T-cell (primary cell): ENCODE results near the gene FAM120AOS. TPM values are rescaled to one million over a fixed set of nuclear protein-coding genes. Genes with fewer than 3 reads are reported as not detected.
"Not testable (repeated sequence)": the region's sequence is repeated elsewhere in the genome, so short reads cannot be mapped to it uniquely, and the experiment has no call there.

ENCODE experiments used
- ATAC-seq, 4 experiments: fragments of 200-7000 bp in 3 of 4; fragments of 150-1000 bp in 1 of 4; cut with Tn5 transposase; replicated peaks in 1 of 4; 1 replicate in 3 of 4; 2 replicates in 1 of 4; pipeline ENCODE4 v1.10.0; 2021; ENCODE audit warnings: moderate library complexity in 3 of 4, mild to moderate bottlenecking in 2 of 4, moderate number of reproducible peaks in 1 of 4
- CTCF ChIA-PET, 2 donors: fragments of 300-600 bp; sonication (Branson Sonifier 250); formaldehyde crosslinking; loops; one replicate each; lab custom pipeline; 2022; ENCODE audit warnings: antibody characterized with exemption in 2 of 2; lab: Charles Lee
- POLR2A ChIA-PET, 2 donors: fragments of 300-600 bp; sonication (Branson Sonifier 250); formaldehyde crosslinking; loops; one replicate each; lab custom pipeline; 2022; ENCODE audit warnings: antibody characterized with exemption in 2 of 2; lab: Charles Lee
- DNase-seq, 35 experiments: peaks; one replicate each; pipeline versions ENCODE4 v3.0.0 to v3.0.0-alpha.2; 2013 to 2023
- H3K27ac ChIP-seq: one replicate; pipeline ENCODE4 v1.5.1; 2013; ENCODE audit warnings: low read length
- H3K27me3 ChIP-seq, 2 experiments: replicated peaks in 1 of 2; 1 replicate in 1 of 2; 2 replicates in 1 of 2; pipeline versions ENCODE4 v1.6.1 to v1.7.0; 2013; ENCODE audit warnings: low read length in 1 of 2, mixed read lengths in 1 of 2; ENCODE audit not compliant: control insufficient read depth in 2 of 2, insufficient read depth in 2 of 2; ENCODE audit errors: extremely low read depth in 1 of 2
- H3K36me3 ChIP-seq, 2 donors: 1 replicate in 1 of 2; 2 replicates in 1 of 2; pipeline versions ENCODE4 v1.6.1 to v1.7.0; 2013; ENCODE audit warnings: low read length in 1 of 2; ENCODE audit not compliant: control insufficient read depth in 2 of 2, insufficient read depth in 1 of 2; ENCODE audit errors: extremely low read depth in 1 of 2
- H3K4me1 ChIP-seq, 2 experiments: 1 replicate in 1 of 2; 2 replicates in 1 of 2; pipeline versions ENCODE4 v1.6.1 to v1.7.0; 2013; ENCODE audit warnings: low read length in 2 of 2, mixed read lengths in 1 of 2; ENCODE audit not compliant: insufficient read depth in 2 of 2, control insufficient read depth in 1 of 2; ENCODE audit errors: extremely low read depth in 1 of 2
- H3K4me3 ChIP-seq, 2 donors: 1 replicate in 1 of 2; 2 replicates in 1 of 2; pipeline versions ENCODE4 v1.5.1 to v1.7.0; 2013; ENCODE audit warnings: mild to moderate bottlenecking in 2 of 2, low read length in 1 of 2, moderate library complexity in 1 of 2; ENCODE audit not compliant: control insufficient read depth in 1 of 2; ENCODE audit errors: extremely low read depth in 1 of 2
- H3K9me3 ChIP-seq: 2 replicates; pipeline ENCODE4 v1.7.0; 2013
- H3K27ac Mint-ChIP-seq, 2 donors: one replicate each; pipeline ENCODE4 v1.8.0; 2020 to 2021; ENCODE audit warnings: mild to moderate bottlenecking in 2 of 2, mixed read lengths in 2 of 2
- H3K27me3 Mint-ChIP-seq, 2 donors: one replicate each; pipeline ENCODE4 v1.8.0; 2021 to 2022; ENCODE audit warnings: mixed read lengths in 2 of 2
- H3K36me3 Mint-ChIP-seq: one replicate; pipeline ENCODE4 v1.8.0; 2021; ENCODE audit warnings: mixed read lengths
- H3K4me1 Mint-ChIP-seq, 3 donors: one replicate each; pipeline ENCODE4 v1.8.0; 2020 to 2022; ENCODE audit warnings: mixed read lengths in 3 of 3, mild to moderate bottlenecking in 1 of 3
- H3K4me3 Mint-ChIP-seq, 3 donors: one replicate each; pipeline ENCODE4 v1.8.0; 2020 to 2022; ENCODE audit warnings: mild to moderate bottlenecking in 3 of 3, mixed read lengths in 3 of 3, moderate library complexity in 3 of 3
- H3K9me3 Mint-ChIP-seq, 3 donors: one replicate each; pipeline ENCODE4 v1.8.0; 2020 to 2022; ENCODE audit warnings: mixed read lengths in 3 of 3
- WGBS: methylation state at CpG from one replicate; pipeline ENCODE4 v1.1.5; 2013; ENCODE audit warnings: missing lambda C conversion rate; ENCODE audit not compliant: insufficient coverage; 5-methylcytosine and 5-hydroxymethylcytosine counted together
- total RNA-seq, 35 experiments: library from RNA in 6 of 35; stranded (reverse) in 6 of 35; fragments of 120-200 nt in 1 of 35; gene quantifications; one replicate each; pipeline versions ENCODE4 v1.2.1 to v1.2.4 and lab custom pipeline; 2013 to 2026

Gene FAM120AOS
- total RNA-seq, 5 donors from 2014 or later (not counting 1 experiment from before 2014, with no cell fraction given): 35.7 to 44.0 (median 41.4) TPM

DNA sequence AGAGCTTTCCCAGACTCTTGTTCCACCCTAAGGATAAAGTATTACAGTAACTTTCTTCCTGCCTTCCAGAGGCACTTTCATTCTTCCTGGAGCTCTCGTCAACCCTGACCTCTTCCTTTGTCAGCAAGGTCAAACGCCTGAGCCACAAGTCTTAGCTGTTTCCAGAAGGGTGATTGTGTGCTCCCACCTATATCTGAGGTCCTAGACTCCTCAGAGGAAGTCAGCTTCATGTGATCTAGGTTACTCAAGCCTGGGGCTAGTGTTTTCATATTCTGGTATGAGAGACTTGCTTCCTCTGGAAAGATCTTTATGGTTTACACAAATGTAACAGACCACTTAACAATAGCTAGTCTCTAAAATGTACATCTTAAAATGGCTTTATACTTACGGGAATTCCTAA, 7.3 kb downstream of the FAM120AOS start:
- no CpG with 5 or more reads among the region's 3 CpGs for WGBS
- Histone ChIP-seq H3K27ac (no peak overlapping the region), H3K27me3 (no peaks in the 10 kb centered on the region), H3K4me1 (peaks cover 10 to 16% of the 10 kb centered on the region in 2 experiments), H3K36me3 (peaks cover 0 to 30% of the 10 kb centered on the region in 2 donors), H3K9me3 (no peaks in the 10 kb centered on the region), H3K4me3 (no peak overlapping the region)
- Mint-ChIP-seq H3K9me3 (no peaks in the 10 kb centered on the region), H3K27me3 (no peaks in the 10 kb centered on the region), H3K27ac (peak overlapping the region in 1 of 2 donors; percentile 65), H3K36me3 (peaks cover 33% of the 10 kb centered on the region), H3K4me3 (no peak overlapping the region), H3K4me1 (peaks cover 17 to 25% (median 20%) of the 10 kb centered on the region in 3 donors)
- DNase-seq: no peak
- ATAC-seq: no peak
- CTCF ChIA-PET: no interaction called here
- POLR2A ChIA-PET: no interaction called here

GRCh38 chr9:93440896-93441580, 12.3 kb downstream of the FAM120AOS start:
- Histone ChIP-seq H3K4me3 (no peak overlapping the region), H3K36me3 (peaks cover 0 to 5% of the 10 kb centered on the region in 2 donors), H3K9me3 (no peaks in the 10 kb centered on the region), H3K27ac (no peak overlapping the region), H3K4me1 (no peaks in the 10 kb centered on the region), H3K27me3 (no peaks in the 10 kb centered on the region)
- DNase-seq: no peak
- Mint-ChIP-seq H3K27me3 (no peaks in the 10 kb centered on the region), H3K4me3 (no peak overlapping the region), H3K27ac (no peak overlapping the region), H3K4me1 (no peaks in the 10 kb centered on the region), H3K9me3 (no peaks in the 10 kb centered on the region), H3K36me3 (peaks cover 21% of the 10 kb centered on the region)
- WGBS: 100% methylated on average over 3 of the region's 8 CpGs
- no peak for ATAC-seq
- CTCF ChIA-PET: no interaction called here
- POLR2A ChIA-PET: no interaction called here

DNA sequence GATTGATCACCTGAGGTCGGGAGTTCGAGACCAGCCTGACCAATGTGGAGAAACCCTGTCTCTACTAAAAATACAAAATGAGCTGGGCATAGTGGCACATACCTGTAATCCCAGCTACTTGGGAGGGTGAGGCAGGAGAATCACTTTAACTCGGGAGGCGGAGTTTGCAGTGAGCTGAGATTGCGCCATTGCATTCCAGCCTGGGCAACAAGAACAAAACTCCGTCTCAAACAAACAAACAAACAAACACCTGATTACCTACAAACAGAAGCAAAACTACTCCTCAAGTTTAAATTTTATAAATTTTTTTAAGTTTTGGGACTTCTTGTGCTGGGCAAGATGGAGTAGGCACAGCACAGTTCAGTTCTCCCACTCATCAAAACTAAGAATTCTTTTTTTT, 14.1 kb downstream of the FAM120AOS start:
- 92% methylated on average over 2 of the region's 6 CpGs for WGBS
- H3K4me1 Mint-ChIP-seq, POLR2A ChIA-PET: not testable (repeated sequence)

DNA sequence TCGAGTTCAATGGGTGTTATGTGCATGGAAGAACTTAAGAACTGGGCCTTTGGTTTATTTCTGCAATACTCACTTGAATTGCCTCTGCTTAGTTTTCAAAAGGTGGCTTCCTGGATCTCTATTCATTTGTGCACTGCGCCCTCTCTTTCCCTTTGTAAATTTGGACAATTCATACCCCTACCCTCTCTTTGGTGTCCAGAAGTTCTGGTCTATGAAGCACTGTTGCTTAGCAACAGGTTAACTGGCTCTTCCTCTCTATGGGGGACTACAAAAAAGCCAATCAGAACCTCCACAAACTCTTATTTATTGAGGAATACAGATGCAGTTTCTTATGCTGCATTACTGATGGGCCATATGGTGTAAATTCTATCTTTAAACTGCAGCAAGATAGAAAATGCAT, 15.4 kb downstream of the FAM120AOS start:
- Histone ChIP-seq H3K9me3 (no peaks in the 10 kb centered on the region), H3K36me3 (peaks cover 2% of the 10 kb centered on the region in 2 donors), H3K27me3 (no peaks in the 10 kb centered on the region), H3K4me1 (no peaks in the 10 kb centered on the region), H3K27ac (no peak overlapping the region), H3K4me3 (no peak overlapping the region)
- Mint-ChIP-seq H3K4me3 (no peak overlapping the region), H3K36me3 (peaks cover 15% of the 10 kb centered on the region), H3K27ac (no peak overlapping the region), H3K4me1 (no peaks in the 10 kb centered on the region), H3K9me3 (no peaks in the 10 kb centered on the region), H3K27me3 (peaks cover 0 to 1% of the 10 kb centered on the region in 2 donors)
- ChIA-PET CTCF (no interaction called here), POLR2A (no interaction called here)
- ATAC-seq (no peak), DNase-seq (no peak)
- WGBS: 100% methylated on average over 1 of the region's 2 CpGs

More for the DNA sequence above, 14.1 kb downstream of the FAM120AOS start:
- H3K36me3 Mint-ChIP-seq: peaks cover 18% of the 10 kb centered on the region
- H3K27ac ChIP-seq, H3K9me3 Mint-ChIP-seq, H3K4me1 ChIP-seq, ATAC-seq, CTCF ChIA-PET, H3K27ac Mint-ChIP-seq, DNase-seq, H3K27me3 ChIP-seq, H3K4me3 ChIP-seq, H3K9me3 ChIP-seq, H3K27me3 Mint-ChIP-seq, H3K4me3 Mint-ChIP-seq, H3K36me3 ChIP-seq: not testable (repeated sequence)

DNA sequence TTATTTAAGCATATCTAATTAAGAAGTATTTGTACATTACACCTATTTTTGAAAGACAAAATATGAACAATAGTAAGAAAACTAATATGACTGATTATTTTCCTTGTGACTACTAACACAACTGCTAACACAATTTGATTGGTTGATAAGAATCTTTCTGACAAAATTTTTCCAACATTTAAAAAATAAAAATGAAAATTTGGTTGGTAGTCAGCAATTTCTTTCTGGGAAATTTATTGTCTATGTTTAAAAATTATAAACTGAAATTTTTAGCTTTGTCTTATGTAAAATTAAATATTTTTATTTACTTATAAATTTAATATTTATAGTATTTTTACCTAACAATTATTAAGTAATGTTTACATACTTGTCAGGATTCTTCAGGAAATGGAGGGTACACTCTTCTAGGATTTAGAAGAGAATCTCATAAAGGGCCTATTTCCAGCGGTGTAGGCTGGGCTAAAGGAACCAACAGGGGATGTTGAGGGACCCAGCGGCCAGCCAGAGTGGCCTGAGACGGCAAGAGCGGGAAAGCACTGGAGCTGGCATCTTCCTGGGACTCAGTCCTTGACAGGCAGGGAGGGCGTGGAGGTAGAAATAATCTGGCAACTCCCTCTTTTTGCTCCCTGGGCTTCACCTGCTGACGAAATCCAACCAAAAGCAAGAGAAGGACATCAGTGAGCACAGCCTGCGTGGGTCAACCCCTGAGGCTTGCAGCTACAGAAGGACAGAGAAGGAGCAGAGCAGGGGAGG, 16.6 kb downstream of the FAM120AOS start:
- Mint-ChIP-seq H3K9me3 (no peaks in the 10 kb centered on the region), H3K27ac (no peak overlapping the region)
- WGBS: 89% methylated on average over 4 of the region's 7 CpGs

DNA sequence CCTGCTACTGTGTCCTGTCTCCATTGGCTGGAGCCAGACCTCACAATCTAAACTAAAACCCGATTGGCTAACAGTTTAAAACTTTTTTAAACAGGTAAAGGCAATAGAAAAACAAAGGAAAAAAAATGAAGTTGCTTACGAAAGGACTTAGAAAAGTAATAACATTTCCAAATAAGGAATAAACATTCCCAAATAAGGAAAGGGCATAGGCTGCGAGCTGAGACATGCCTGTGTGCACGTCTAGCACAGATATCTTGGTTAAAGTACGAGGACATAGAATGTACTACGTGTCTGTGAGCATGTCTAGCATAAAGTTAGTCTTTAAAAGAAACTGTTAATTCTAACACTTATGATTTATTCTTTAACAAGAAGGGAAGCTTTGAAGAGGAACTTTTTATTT, 17.2 kb downstream of the FAM120AOS start:
- Histone ChIP-seq H3K27ac (no peak overlapping the region), H3K36me3 (peaks cover 2% of the 10 kb centered on the region in 2 donors), H3K4me1 (peaks cover 0 to 3% of the 10 kb centered on the region in 2 experiments), H3K9me3 (no peaks in the 10 kb centered on the region), H3K27me3 (no peaks in the 10 kb centered on the region), H3K4me3 (no peak overlapping the region)
- POLR2A ChIA-PET: interaction anchor here in 1 of 2 donors (0.6 kb wide), 1 partner anchor 43 kb away, joined by 7 read pairs; no protein-coding TSS in a partner anchor
- Mint-ChIP-seq H3K4me1 (no peaks in the 10 kb centered on the region), H3K27ac (no peak overlapping the region), H3K36me3 (peaks cover 15% of the 10 kb centered on the region), H3K27me3 (peaks cover 0 to 1% of the 10 kb centered on the region in 2 donors), H3K4me3 (no peak overlapping the region), H3K9me3 (no peaks in the 10 kb centered on the region)
- ATAC-seq (no peak), DNase-seq (no peak)
- CTCF ChIA-PET: no interaction called here
- WGBS: no CpG with 5 or more reads among the region's 6 CpGs

More for the DNA sequence above, 16.6 kb downstream of the FAM120AOS start:
- no peaks in the 10 kb centered on the region for H3K4me1 Mint-ChIP-seq
- Histone ChIP-seq H3K27me3 (no peaks in the 10 kb centered on the region), H3K36me3 (peaks cover 2% of the 10 kb centered on the region in 2 donors), H3K4me1 (peaks cover 0 to under 1% of the 10 kb centered on the region in 2 experiments), H3K9me3 (no peaks in the 10 kb centered on the region), H3K4me3 (no peak overlapping the region), H3K27ac (no peak overlapping the region)
- H3K27me3 Mint-ChIP-seq: peaks cover 0 to 1% of the 10 kb centered on the region in 2 donors
- POLR2A ChIA-PET: interaction anchor here in 1 of 2 donors (0.6 kb wide), 1 partner anchor 1208 kb away, joined by 3 read pairs; no protein-coding TSS in a partner anchor
- peaks cover 15% of the 10 kb centered on the region for H3K36me3 Mint-ChIP-seq
- ATAC-seq (no peak), DNase-seq (no peak)
- H3K4me3 Mint-ChIP-seq: no peak overlapping the region
- CTCF ChIA-PET: no interaction called here
